CD4-positive, alpha-beta T cell treated with Interleukin-4 for 1 hour (primary cell): ENCODE data around the gene HECW1.
"Not testable (repeated sequence)": the region's sequence is repeated elsewhere in the genome, so short reads cannot be mapped to it uniquely, and the experiment has no call there.

Experiments used
- DNase-seq, 2 donors: peaks; one replicate each; pipeline ENCODE4 v3.0.0-alpha.2; 2020 to 2022

HECW1 gene

GRCh38 chr7:43588477-43589132 lies 476.2 kb downstream of the HECW1 start:
- DNase-seq = no peak

GRCh38 chr7:43589133-43589478 lies 476.7 kb downstream of the HECW1 start:
- no peak for DNase-seq

GRCh38 chr7:43589728-43590127 lies 477.3 kb downstream of the HECW1 start:
- no peak for DNase-seq

GRCh38 chr7:43590862-43591557 lies 478.6 kb downstream of the HECW1 start:
- DNase-seq = no peak

- no peak for DNase-seq
These were observed 479.2 kb downstream of the HECW1 start for GRCh38 chr7:43591558-43592180.

- DNase-seq = no peak
These were observed 479.9 kb downstream of the HECW1 start for GRCh38 chr7:43592326-43592725.

GRCh38 chr7:43593010-43593409 lies 480.6 kb downstream of the HECW1 start:
- DNase-seq = no peak

- no peak for DNase-seq
These were observed 481.6 kb downstream of the HECW1 start for GRCh38 chr7:43594020-43594419.

- DNase-seq = not testable (repeated sequence)
These were observed 484.0 kb downstream of the HECW1 start for GRCh38 chr7:43596426-43596825.

GRCh38 chr7:43600056-43600455 lies 487.6 kb downstream of the HECW1 start:
- DNase-seq = no peak

GRCh38 chr7:43602256-43602655 lies 489.8 kb downstream of the HECW1 start:
- no peak for DNase-seq

GRCh38 chr7:43604251-43604650 lies 491.8 kb downstream of the HECW1 start:
- DNase-seq = no peak

GRCh38 chr7:43609097-43609496 lies 496.6 kb downstream of the HECW1 start:
- no peak for DNase-seq

GRCh38 chr7:43612128-43612527 lies 499.7 kb downstream of the HECW1 start:
- DNase-seq = no peak

- DNase-seq = no peak
These were observed 500.4 kb downstream of the HECW1 start for GRCh38 chr7:43612599-43613589.
